SK-N-SH treated with all-trans-retinoic acid at 6 μM for 48 hours (cell line): ENCODE data around the gene RNF121.
A peak's percentile ranks its signal among the peaks of the same experiment; 100 is the strongest.

Experiments used
- ATAC-seq: fragments of 200-7000 bp; cut with Tn5 transposase; 3 replicates; pipeline ENCODE4 v1.9.1; 2020; ENCODE audit warnings: mild to moderate bottlenecking, moderate library complexity
- ARNTL ChIP-seq: fragments of 450-650 bp; formaldehyde crosslinking; IDR thresholded peaks from 2 replicates; pipeline ENCODE4 v1.5.0; 2020; ENCODE audit warnings: low read depth, mild to moderate bottlenecking, moderate library complexity, borderline replicate concordance
- CREB5 ChIP-seq: fragments of 250-450 bp; sonication (Bioruptor Pico); IDR thresholded peaks from 2 replicates; pipeline ENCODE4 v1.5.1; 2020; ENCODE audit warnings: low read depth, mild to moderate bottlenecking, moderate library complexity
- CSDC2 ChIP-seq: fragments of 250-450 bp; sonication (Bioruptor Pico); IDR thresholded peaks from 2 replicates; pipeline ENCODE4 v1.5.0; 2020; ENCODE audit warnings: mild to moderate bottlenecking, moderate library complexity
- CSRNP3 ChIP-seq: fragments of 250-450 bp; sonication (Bioruptor Pico); IDR thresholded peaks from 2 replicates; pipeline ENCODE4 v1.5.1; 2021; ENCODE audit warnings: mild to moderate bottlenecking, moderate library complexity
- ESRRG ChIP-seq: fragments of 250-450 bp; sonication (Bioruptor Pico); IDR thresholded peaks from 2 replicates; pipeline ENCODE4 v1.6.1; 2021; ENCODE audit warnings: mild to moderate bottlenecking
- GLIS3 ChIP-seq: fragments of 250-450 bp; sonication (Bioruptor Pico); IDR thresholded peaks from 2 replicates; pipeline ENCODE4 v1.5.0; 2020; ENCODE audit warnings: mild to moderate bottlenecking, moderate library complexity
- ISL1 ChIP-seq: fragments of 250-450 bp; sonication (Bioruptor Pico); IDR thresholded peaks from 2 replicates; pipeline ENCODE4 v2.1.2; 2022; ENCODE audit warnings: mild to moderate bottlenecking, moderate library complexity
- OSR1 ChIP-seq: fragments of 250-450 bp; sonication (Bioruptor Pico); IDR thresholded peaks from 2 replicates; pipeline ENCODE4 v1.8.0; 2022; ENCODE audit warnings: moderate library complexity, mild to moderate bottlenecking, inconsistent platforms
- PATZ1 ChIP-seq: fragments of 250-450 bp; sonication (Bioruptor Pico); IDR thresholded peaks from 2 replicates; pipeline ENCODE4 v1.8.0; 2020; ENCODE audit warnings: mild to moderate bottlenecking, moderate library complexity, borderline replicate concordance
- POU6F1 ChIP-seq: fragments of 250-450 bp; sonication (Bioruptor Pico); IDR thresholded peaks from 2 replicates; pipeline ENCODE4 v1.8.0; 2021; ENCODE audit warnings: low read depth, mild to moderate bottlenecking, moderate library complexity, borderline replicate concordance
- PPARA ChIP-seq: fragments of 250-450 bp; sonication (Bioruptor Pico); IDR thresholded peaks from 2 replicates; pipeline ENCODE4 v1.5.0; 2020; ENCODE audit warnings: mild to moderate bottlenecking, borderline replicate concordance
- RARB ChIP-seq: fragments of 250-450 bp; sonication (Bioruptor Pico); IDR thresholded peaks from 2 replicates; pipeline ENCODE4 v1.8.0; 2021; ENCODE audit warnings: mild to moderate bottlenecking, moderate library complexity
- SNAI2 ChIP-seq: fragments of 250-450 bp; sonication (Bioruptor Pico); IDR thresholded peaks from 2 replicates; pipeline ENCODE4 v1.5.0; 2020; ENCODE audit warnings: mild to moderate bottlenecking, moderate library complexity
- TCF4 ChIP-seq: fragments of 250-450 bp; sonication (Bioruptor Pico); IDR thresholded peaks from 2 replicates; pipeline ENCODE4 v1.8.0; 2021; ENCODE audit warnings: mild to moderate bottlenecking, moderate library complexity, borderline replicate concordance
- TOX ChIP-seq: fragments of 250-450 bp; sonication (Bioruptor Pico); IDR thresholded peaks from 2 replicates; pipeline ENCODE4 v1.8.0; 2021; ENCODE audit warnings: mild to moderate bottlenecking, moderate library complexity, borderline replicate concordance
- TSHZ2 ChIP-seq: fragments of 250-450 bp; sonication (Bioruptor Pico); IDR thresholded peaks from 2 replicates; pipeline ENCODE4 v1.5.0; 2020; ENCODE audit warnings: mild to moderate bottlenecking, moderate library complexity
- ZC3H10 ChIP-seq: fragments of 250-450 bp; sonication (Bioruptor Pico); IDR thresholded peaks from 2 replicates; pipeline ENCODE4 v1.5.1; 2021; ENCODE audit warnings: mild to moderate bottlenecking, moderate library complexity
- ZFP3 ChIP-seq: fragments of 250-450 bp; sonication (Bioruptor Pico); IDR thresholded peaks from 2 replicates; pipeline ENCODE4 v1.5.0; 2020; ENCODE audit warnings: mild to moderate bottlenecking, moderate library complexity
- ZNF565 ChIP-seq: fragments of 450-650 bp; formaldehyde crosslinking; conservative IDR thresholded peaks from 2 replicates; pipeline ENCODE4 v1.5.0; 2020; ENCODE audit warnings: low read depth, mild to moderate bottlenecking, moderate library complexity
- ZNF70 ChIP-seq: fragments of 450-650 bp; formaldehyde crosslinking; IDR thresholded peaks from 2 replicates; pipeline ENCODE4 v1.5.0; 2020; ENCODE audit warnings: mild to moderate bottlenecking, moderate library complexity
- ZNF8 ChIP-seq: fragments of 450-650 bp; formaldehyde crosslinking; IDR thresholded peaks from 2 replicates; pipeline ENCODE4 v1.5.0; 2020; ENCODE audit warnings: mild to moderate bottlenecking, moderate library complexity

The RNF121 gene

GRCh38 chr11:71987521-71987920, 58.7 kb downstream of the RNF121 start:
- ATAC-seq, result peak; percentile 20; the same call in 2 of the 3 replicates

GRCh38 chr11:71988050-71988449, 59.2 kb downstream of the RNF121 start:
- TF ChIP-seq PATZ1 (CRISPR knock-in tag) (no peak), OSR1 (CRISPR knock-in tag) (no peak), POU6F1 (CRISPR knock-in tag) (no peak), ZNF70 (CRISPR knock-in tag) (no peak), ZNF8 (CRISPR knock-in tag) (no peak), RARB (CRISPR knock-in tag) (no peak), ARNTL (CRISPR knock-in tag) (no peak), CREB5 (CRISPR knock-in tag) (no peak), PPARA (CRISPR knock-in tag) (no peak), ZFP3 (CRISPR knock-in tag) (no peak), TSHZ2 (CRISPR knock-in tag) (no peak), ISL1 (CRISPR knock-in tag) (no peak), TOX (CRISPR knock-in tag) (no peak), ZC3H10 (CRISPR knock-in tag) (no peak), ZNF565 (CRISPR knock-in tag) (no peak), ESRRG (no peak), SNAI2 (no peak), CSDC2 (CRISPR knock-in tag) (no peak), GLIS3 (no peak)

More at GRCh38 chr11:71987521-71987920, 58.7 kb downstream of the RNF121 start:
- TF ChIP-seq TOX (CRISPR knock-in tag), result no peak
- TF ChIP-seq GLIS3, result no peak

GRCh38 chr11:71990701-71991100, 61.9 kb downstream of the RNF121 start:
- no peak for ATAC-seq
- TF ChIP-seq PPARA (CRISPR knock-in tag) (no peak), TCF4 (CRISPR knock-in tag) (no peak), ZNF565 (CRISPR knock-in tag) (no peak), ZC3H10 (CRISPR knock-in tag) (no peak), ZNF70 (CRISPR knock-in tag) (no peak), ZNF8 (CRISPR knock-in tag) (no peak), TOX (CRISPR knock-in tag) (no peak), GLIS3 (no peak), OSR1 (CRISPR knock-in tag) (no peak), CSRNP3 (CRISPR knock-in tag) (no peak), TSHZ2 (CRISPR knock-in tag) (no peak), ARNTL (CRISPR knock-in tag) (no peak), POU6F1 (CRISPR knock-in tag) (no peak)

More at GRCh38 chr11:71988050-71988449, 59.2 kb downstream of the RNF121 start:
- peak; percentile 71 for ATAC-seq
